IPS DF 19.7 (cell line): ENCODE measurements around the gene IFNA13.

ENCODE experiments used
- DNase-seq: peaks from one replicate; pipeline ENCODE4 v3.0.0-alpha.2; 2013; ENCODE audit warnings: low read depth, low spot score

Gene IFNA13

GRCh38 chr9:21357479-21358460 is 10.1 kb downstream of the IFNA13 start:
- DNase-seq, result no peak

GRCh38 chr9:21350787-21351186 is 17.1 kb downstream of the IFNA13 start, which contains the start of gene IFNA6:
IFNA6 (minus strand) TSS chr9:21350887; CDS start chr9:21350887, 0 bp downstream.
- no peak for DNase-seq

- DNase-seq, result no peak
Measured at GRCh38 chr9:21348430-21348970, 19.4 kb downstream of the IFNA13 start.

GRCh38 chr9:21340735-21341134 is 27.1 kb downstream of the IFNA13 start:
- no peak for DNase-seq

- DNase-seq, result no peak
Measured at GRCh38 chr9:21336457-21336856, 31.4 kb downstream of the IFNA13 start.

GRCh38 chr9:21334701-21335632 is 32.9 kb downstream of the IFNA13 start, which contains the start of gene KLHL9:
KLHL9 (minus strand) TSS chr9:21335404; CDS start chr9:21334859, 545 bp downstream.
- peak; percentile 61 for DNase-seq

GRCh38 chr9:21333226-21333625 is 34.6 kb downstream of the IFNA13 start:
- DNase-seq, result no peak

- DNase-seq, result no peak
Measured at GRCh38 chr9:21331676-21332402, 36.0 kb downstream of the IFNA13 start.

- no peak for DNase-seq
Measured at GRCh38 chr9:21326526-21327139, 41.2 kb downstream of the IFNA13 start.

GRCh38 chr9:21324047-21324446 is 43.8 kb downstream of the IFNA13 start:
- DNase-seq, result no peak

- DNase-seq, result no peak
Measured at GRCh38 chr9:21322911-21323461, 44.9 kb downstream of the IFNA13 start.

GRCh38 chr9:21320465-21320864 is 47.4 kb downstream of the IFNA13 start:
- DNase-seq, result no peak

GRCh38 chr9:21317956-21318923 is 49.6 kb downstream of the IFNA13 start:
- no peak for DNase-seq
